Stimulated activated CD8-positive, alpha-beta memory T cell treated with anti-CD3 and anti-CD28 coated beads, Interleukin-2, amount 100 ng/mL, for 48 hours (primary cell): ENCODE data around the gene HMX3.

Experiments
- DNase-seq, 2 donors: peaks; one replicate each; pipeline ENCODE4 v3.0.0-alpha.2; 2020; ENCODE audit warnings: low read depth in 2 of 2

Gene HMX3

DNA sequence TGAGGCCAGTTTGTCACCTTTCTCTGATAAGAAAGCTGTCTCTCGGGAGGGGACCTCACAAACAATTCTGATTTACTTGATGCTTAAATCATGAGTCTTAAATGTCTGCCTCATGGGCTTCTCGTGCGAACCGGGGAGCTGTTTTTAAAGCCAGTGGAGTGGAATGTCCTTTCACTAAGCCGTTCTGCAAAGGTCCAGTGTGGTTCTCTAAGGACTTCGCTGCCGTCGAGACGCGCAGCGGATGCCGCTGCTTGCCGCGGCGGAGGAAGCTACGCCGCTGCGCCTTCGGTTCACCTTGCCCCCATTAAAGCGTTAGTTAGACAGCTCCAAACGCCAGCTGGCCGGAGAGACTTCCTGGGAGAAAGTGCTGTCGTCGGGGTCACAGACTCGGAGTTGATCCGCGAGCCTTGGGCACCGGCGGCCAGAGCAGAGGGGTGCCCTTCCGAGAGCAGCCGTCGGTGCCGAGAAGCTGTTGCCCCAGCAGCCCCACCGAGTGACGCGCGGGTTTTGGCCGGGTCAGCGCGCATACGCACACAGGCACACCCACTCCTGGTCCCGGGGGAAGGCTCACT is 1.3 kb upstream of the HMX3 start:
- DNase-seq = no peak

DNA sequence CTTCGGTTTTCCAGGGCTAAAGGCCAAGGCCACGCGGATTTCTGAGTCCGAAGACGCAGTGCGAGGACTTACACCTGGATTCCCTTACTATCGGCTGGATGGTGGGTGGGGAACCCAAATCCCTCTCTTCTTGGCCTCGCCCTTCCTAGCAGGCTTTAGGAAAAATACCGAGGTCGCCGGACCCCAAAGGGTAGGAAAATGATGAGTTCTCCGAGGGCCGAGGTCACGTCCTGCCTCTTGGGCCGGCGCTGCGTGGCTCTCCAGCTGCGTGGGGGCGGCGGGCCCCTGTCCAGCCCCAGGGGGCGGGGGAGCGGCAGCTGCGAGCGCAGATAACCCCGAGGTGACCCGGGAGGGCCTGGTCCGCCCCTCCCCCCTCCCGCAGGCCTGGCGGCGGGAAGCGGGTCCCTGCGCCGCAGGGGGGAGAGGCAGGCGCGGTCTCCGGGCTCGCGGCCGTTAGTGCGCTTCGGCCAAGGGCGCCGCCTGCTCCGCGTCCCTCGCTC is 805 bp upstream of the HMX3 start:
- no peak for DNase-seq

DNA sequence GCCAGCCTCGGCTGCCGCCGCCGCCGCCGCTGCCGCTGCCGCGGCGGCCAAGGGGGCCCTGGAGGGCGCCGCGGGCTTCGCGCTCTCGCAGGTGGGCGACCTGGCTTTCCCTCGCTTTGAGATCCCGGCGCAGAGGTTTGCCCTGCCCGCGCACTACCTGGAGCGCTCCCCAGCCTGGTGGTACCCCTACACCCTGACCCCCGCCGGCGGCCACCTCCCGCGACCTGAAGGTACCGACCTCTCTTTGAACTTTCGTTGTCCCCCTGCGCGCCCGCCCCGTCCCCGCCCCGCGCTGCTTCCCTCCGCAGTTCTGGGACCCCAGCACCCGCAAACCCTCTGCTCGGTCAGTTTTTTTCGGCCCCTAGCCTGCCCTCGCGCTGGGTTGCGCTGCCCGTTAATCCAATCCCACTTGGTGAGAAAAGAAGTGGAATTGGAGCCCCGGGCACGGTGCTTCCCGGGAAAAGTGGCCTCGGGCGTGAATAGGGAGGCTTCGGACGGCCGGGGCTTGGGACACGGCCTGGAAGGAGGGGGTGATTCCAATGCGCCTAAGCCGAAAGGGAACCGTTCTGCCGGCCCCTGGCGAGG is 543 bp downstream of the HMX3 start:
- no peak for DNase-seq

DNA sequence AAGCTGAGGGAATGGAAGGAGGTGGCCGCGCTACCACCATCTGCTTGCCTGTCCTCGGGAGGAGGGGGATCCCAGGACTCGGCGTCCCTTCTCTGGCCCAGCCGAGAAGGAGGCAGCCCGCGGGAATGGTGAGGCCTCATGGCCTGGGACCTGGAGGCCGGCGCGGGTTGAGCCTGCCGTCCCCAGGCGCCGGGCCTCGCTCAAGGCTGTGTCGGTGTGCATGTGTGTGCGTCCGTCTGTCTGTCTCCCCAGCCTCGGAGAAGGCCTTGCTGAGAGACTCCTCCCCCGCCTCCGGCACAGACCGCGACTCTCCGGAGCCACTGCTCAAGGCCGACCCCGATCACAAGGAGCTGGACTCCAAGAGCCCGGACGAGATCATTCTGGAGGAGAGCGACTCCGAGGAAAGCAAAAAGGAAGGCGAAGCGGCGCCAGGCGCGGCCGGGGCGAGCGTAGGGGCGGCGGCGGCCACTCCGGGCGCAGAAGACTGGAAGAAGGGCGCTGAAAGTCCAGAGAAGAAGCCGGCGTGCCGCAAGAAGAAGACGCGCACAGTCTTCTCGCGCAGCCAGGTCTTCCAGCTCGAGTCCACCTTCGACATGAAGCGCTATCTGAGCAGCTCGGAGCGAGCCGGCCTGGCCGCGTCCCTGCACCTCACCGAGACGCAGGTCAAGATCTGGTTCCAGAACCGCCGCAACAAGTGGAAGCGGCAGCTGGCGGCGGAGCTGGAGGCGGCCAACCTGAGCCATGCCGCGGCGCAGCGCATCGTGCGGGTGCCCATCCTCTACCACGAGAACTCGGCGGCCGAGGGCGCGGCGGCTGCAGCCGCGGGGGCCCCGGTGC is 1.3 kb downstream of the HMX3 start:
- DNase-seq = no peak

DNA sequence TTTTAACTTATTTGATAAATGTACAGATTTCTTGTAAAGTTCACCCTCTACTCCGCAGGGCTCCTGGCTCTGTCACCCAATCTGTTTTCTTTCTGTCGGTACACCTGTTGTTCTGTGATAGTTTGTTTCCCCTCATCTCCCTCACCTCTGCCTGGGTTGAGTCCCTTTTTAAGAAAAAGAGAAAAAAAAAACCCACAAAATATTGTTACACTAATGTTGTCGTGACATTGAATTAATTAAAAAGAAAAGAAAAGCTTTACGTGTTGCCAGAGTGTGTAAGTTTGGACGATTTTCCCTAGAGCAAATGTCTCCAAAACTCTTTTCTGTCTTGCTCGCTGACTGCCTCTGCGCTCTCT is 3.4 kb downstream of the HMX3 start:
- no peak for DNase-seq

DNA sequence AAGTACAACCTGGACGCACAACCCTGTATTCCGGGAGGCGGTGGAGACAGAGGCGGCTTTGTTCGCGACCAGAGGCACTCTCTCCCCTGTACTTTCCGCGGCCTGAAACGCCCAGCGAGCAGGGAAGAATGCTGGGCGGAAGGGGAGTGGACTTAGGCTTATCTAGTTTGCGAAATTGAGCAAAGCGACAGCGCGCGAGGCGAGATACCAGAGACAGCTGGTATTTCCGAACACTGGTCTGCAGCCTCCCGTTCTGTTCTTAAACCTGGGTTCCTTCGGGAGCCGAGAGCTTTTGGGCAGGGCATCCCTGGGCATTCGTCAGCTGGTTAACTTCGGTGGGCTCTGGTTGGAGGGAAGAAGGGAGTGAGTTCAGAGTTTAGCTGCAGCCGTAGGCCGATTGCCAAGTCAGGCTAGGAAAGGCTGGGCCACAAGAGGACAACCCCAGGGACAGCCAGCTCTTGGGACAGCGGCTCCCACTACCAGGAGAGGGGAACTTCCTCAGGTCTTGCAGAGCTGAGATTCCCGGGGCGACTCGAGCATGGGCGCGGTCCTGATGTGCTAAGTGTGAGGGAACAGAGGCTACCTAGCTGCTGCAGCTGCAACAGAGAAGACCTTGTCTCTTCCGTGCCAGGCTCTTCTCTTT is 3.9 kb downstream of the HMX3 start:
- no peak for DNase-seq

DNA sequence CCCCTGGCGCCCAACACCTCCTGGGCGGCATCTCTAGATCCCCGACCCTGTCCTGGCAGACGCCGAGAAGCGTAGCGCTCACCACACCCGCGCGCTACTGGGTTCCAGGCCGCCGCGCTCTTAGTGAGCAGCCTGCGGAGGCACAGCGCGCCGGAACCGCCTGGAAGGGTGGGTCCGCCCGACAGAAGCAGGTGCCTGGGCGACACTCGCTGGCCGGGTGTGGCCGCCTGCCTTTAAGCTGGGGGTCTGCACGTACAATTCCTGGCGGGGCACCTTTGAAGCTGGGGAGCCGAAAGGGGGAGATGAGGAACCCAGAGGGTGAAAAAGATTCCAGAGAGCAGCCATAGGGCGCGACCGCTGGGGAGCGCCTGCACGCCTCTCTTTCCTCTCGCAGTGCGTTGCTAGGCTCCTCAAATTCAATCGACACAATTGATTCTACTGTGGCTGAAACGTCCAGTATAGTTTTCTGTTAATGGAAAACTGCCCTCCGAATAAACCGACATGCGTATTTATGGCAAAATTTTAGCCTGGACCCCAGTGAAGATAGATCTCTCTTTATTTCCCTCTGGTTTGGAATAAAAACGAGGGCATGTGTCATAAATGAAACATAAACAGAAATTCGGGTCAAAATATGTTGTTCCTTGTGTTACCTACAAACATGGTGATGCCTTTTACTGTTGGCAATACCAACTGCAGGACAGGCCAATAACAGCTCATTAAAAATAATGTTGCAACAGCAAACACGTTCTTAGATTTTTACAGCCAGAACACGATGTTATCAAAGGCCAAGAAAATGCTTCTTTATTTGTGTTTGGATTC is 4.6 kb downstream of the HMX3 start:
- no peak for DNase-seq

DNA sequence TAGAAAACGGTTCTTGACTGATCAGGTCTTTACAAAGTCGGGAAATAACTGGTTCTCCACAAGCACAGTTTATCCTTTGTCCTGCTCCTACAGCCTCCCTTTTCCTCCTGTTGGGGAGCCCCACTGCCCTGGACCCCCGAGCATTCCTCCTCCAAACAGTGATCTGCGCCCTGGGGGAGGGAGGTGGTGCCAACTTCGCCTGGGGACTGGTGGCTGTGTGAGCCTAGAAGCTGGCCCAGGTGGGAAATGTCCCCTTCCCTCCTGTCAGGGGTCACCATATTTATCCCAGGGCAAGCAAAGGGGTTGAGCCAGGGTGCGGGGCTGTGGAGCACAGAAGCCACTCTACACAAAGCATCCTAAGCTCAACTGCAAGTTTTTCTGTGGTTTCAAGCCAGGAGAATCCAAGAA is 5.2 kb downstream of the HMX3 start:
- no peak for DNase-seq

DNA sequence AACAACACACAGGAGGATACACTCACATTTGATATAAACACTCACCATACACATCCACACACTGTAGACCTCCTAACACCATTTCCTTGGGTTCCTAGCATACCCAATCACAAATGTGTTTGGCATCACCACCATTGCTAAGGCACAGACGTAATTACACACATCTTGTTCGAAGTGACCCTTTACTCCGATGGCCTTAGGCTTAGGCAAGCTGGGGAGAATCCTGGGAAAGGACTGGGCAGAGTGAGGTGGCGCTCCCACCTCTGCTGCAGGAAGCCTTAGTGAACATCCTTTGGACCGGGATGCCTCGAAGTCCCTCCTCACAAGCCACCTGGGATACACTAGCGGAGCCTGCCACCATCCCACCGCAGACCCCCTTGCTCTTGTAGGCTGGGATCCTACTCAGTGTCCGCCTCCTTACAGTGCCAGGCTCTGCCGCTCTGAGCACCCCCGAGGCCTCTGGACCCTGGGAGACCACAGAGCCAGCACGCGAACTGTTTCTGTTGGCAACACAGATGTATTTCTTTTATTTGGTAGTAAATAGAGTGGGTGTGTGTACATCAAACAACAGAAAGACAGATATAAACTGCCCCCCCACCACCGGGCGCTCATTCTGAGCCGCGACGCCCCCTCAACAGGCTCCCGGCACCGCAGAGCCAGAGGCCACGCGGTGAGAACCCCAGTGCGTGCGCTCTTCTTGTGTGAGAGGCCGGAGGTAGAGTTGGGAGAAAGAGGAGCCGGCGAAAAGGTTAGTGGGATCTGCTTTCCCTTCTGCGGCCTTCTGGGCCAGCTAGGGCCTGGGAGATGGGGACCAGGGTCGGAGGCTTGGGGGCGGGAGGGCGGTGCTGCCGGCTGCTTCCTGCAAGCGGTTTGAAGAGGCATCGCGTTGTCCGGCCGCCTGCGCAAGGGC is 6.3 kb downstream of the HMX3 start:
- DNase-seq = no peak

DNA sequence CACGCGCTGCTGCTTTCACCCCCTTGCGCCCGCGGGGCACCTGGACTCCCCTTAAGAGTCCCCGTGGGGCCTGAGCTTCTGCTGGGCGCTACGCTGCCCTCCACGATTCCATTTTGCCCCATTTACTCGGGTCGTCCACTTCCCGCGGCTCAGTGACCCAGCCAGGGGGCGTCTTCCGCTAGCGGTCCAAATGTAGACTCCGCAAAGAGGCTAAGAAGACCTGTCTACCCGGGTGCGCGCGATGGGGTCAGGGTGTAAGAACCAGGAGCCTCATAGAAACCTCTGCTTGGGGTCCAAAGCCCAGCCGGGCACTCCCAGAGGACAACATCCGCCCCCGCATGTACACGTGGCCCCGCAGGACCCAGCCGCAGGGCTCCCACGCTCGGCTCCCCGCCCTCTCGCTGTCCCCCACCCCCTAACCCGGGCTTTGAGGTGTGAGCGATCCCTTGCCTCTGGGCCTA is 7.0 kb downstream of the HMX3 start:
- DNase-seq = no peak

DNA sequence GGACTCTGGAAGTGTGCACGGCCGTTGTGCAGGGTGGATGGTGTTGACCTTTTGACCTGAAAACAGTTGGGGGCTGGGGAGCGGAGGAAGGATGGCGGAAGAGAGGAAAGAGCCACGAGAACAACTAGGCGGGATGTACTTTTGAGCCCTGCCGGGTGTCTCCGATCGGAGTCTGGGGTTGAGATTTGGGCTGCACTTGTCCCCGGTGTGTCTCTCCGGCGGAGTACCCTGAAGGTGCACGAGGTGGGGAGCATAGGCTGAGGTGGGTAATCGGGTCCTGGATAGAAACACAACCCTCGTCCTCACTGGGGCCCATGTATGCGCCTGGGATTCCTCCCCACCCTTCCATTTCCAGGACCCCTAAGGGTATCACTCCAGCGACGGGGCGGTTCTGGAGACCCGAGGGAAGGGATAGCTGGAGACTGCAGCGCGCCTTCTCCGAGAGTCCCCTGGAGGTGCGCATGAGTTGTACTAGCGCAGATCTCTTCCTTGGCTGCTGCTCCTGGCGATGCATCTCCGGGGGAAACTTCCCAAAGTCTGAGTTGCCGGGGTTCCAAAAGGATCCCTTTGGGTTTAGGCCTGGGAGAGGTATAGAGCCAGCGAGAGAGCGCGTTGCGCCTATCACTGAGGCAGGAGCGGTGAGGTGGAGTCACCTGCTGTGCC is 7.5 kb downstream of the HMX3 start:
- DNase-seq = no peak

DNA sequence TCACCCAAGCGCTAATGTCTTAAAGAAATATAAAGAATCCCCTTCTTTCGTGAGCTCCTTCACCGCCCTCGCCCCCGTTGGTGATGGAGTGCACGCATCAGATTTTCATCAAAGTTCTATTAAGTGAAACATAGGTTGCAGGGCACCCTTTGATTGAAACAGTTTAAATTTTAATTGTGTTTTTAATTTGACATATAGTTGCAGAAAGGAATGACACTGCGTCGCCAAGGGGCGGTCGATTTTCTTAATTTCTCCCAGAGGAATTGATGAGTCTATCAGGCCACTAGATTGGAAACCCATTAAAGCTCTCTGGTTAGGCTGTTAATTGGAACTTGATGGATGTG is 8.0 kb downstream of the HMX3 start:
- no peak for DNase-seq

DNA sequence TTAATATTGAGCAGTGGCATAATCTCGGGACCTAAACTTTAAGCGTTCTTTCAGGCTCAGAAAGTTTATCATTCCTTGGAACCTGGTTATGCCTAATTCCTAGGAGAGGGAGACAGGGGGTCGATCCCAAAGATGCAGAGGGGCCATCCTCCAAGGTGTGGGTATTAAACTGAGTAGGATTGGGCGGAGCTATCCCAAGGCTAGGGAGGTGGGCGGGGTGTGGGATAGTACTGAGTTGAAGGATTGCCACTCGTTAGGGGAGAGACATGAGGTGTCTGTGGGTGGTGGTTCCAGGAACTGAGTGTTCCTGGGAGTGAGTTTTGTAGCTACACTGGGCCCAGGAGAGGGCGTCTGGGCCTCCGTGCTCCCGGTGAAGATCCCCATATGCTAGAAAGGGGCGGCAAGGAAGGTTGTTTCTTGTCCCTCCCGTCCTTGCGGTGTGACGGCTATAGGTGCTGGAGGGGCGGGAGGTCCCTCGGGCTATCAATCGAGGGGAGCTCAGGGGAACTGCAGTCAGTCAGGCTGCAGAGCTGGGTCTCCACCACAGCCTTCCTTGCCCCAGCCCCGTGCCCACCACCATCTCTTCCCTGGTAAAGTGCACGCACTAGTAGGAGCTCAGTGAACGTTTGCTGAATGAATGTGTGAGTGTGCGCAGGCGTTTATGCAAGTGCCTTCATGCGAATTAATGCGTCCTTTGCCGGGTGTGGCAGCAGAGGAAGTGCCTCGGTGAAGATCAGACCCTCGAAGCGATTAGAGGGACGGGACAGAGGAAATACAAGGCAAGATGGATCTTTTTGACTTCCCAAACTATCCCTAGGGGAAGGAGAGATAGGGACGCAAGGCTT is 9.1 kb downstream of the HMX3 start:
- DNase-seq = no peak

DNA sequence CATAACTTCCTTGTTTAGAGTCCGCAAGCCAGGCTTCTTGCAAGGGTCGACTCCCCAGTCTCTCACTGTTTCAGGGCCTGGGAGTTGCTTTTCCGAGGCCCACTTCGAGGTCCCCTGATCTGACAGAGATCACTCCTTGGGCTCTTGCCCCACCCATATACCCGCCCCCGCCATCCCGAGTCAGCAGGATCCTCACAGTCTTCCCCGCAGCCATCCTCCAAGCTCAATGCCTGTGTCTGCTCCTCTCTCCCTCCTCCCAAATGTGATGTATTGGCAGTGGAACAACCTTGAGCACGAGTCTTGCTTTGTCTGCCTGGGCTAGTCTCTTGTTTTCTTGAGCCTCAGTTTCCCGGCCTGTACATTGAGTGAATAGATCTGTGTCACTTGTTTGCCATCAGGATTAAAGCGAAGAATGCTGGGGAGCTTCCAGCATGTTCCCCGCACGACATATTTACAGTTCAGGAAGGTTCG is 9.8 kb downstream of the HMX3 start:
- DNase-seq = no peak

DNA sequence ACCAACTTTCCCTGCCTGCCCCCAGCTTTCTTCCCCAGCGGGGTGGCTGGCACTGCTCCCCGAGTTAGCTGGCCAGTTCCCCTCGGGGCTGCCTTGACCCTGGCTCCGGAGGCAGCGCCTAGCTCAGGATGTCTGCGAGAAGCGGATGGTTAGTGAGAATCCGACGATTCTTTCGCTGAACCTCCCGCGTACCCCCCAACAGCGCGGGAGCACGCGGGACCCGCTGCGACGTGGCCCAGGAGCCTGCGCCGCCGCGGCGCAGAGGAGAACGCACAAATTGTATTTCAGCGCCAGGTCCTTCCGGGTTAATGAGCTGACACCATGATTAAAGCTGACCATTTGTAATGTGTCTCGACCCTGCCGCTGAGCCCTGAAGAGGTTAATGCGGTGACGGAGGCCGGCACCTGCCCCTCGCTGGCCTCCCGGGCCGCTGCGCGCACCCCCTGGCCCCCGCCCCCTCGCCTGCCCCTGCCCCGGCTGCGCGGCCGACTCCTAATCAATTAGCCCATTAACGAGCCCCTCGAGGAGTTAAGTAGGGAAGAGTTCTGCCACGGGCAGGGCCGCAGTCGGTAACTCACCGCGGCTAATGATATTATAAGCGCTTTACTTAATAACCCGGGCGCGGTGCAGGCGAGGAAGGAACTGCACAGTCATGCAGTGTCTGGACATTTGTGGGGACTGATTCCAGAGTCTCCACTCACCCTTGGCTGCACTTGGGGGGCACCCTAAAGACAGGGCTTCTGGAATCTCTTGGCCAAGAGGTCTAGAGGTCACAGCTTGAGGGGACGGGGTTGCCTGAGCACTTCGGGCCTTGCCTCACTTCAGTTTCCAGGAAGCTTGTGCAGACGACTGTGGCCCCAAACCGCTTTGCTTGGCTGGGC is 10.5 kb downstream of the HMX3 start:
- DNase-seq = no peak

DNA sequence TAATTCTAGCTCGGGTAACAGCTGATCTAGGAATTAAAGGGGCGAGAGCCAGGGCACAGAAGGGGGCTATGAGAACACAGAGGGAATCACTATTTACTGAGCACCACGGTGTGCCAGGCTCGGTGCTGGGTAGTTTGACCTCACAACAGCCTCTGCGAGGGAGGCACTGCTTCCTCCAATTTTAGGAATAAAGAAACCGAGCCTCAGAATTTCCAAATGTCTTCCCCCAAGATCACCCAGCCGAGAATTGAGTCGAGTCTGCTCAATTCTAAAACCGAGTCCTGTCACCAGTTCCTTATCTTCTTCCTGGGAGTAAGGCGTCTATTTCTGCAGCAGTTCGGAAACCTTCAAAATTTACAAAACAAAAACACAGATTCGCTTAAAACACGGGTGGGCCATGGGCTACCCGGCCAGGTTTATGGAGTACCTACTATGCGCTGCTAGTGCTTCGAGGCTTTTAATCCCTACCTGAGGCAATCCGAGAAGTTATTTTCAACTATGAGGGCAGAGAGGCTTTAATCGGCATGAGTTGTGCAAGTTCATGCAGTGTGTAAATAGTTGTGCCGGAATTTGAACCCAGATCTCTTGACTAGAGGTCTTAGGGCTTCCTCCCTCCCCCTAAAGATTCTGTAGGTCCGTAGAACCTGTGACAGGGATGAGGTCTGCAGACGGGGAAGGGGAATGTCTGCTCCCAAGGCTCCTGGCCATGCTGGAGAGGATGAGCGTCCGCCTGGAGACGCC is 11.3 kb downstream of the HMX3 start:
- DNase-seq = no peak

DNA sequence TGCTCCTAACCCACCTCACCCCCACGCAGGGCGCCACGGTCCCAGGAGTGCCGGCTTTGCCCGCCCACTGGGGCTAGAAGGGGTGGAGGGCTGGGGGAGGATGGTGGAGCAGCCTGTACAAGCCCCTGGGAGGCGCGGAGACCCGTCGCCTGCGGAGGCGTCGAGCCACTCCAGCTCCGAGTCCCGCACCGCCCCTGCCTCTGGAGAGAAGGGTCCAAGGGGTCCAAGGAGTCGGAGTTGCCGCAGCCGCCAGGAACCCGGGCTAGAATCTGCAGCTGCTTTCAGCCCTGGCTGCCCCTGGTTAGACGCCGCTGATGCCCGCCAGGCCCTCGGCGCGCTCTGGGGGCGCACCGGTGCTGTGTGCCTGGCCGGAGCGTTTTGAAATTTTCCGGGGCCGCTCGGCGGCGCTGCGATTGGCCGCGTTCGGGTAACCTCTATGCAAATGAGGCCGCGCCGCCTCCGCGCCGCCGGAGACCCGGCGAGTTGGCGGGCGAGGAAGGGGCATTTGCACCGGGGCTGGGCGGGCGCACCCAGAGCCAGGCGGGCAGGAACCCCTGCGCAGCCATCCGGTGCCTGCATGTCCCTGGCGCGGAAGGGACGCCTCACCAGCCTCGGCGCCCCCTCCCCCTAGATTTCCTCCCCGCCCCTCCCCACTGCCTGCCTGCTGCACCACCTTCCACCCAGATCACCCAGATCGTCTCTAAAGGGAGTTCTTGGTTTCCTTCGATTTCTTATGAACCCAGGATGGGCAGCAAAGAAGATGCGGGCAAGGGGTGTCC is 12.1 kb downstream of the HMX3 start, which contains the start of gene HMX2:
Gene HMX2 (plus strand): TSS at position 502 of the 779 bp plus-strand sequence. CDS start 243 bp downstream, at position 745.
- no peak for DNase-seq
